OCI-LY7 (cell line): ENCODE data around the gene MGAT4D. TPM values are rescaled to one million over a fixed set of nuclear protein-coding genes. Genes with fewer than 3 reads are reported as not detected.
"Not testable (repeated sequence)": the region's sequence is repeated elsewhere in the genome, so short reads cannot be mapped to it uniquely, and the experiment has no call there.

Experiments used
- BruUV-seq: library from RNA; stranded (reverse); fragments of 400-500 nt; replicated peaks from 2 replicates; lab custom pipeline; 2021; lab: Mats Ljungman, UMichigan
- CTCF ChIA-PET: fragments of 300-600 bp; sonication (Branson Sonifier 250); formaldehyde crosslinking; loops from one replicate; lab custom pipeline; 2022; ENCODE audit warnings: antibody characterized with exemption; ENCODE audit not compliant: unreplicated experiment; lab: Charles Lee
- POLR2A ChIA-PET: fragments of 300-600 bp; sonication (Branson Sonifier 250); formaldehyde crosslinking; loops from one replicate; lab custom pipeline; 2022; ENCODE audit warnings: antibody characterized with exemption; lab: Charles Lee
- DNase-seq: peaks from one replicate; pipeline ENCODE4 v3.0.0-alpha.2; 2015; ENCODE audit warnings: low spot score
- H2AFZ ChIP-seq: fragments of 200-600 bp; sonication (generic), shearing (Covaris generic); 2 replicates; pipeline ENCODE4 v1.6.1; 2014; ENCODE audit warnings: mild to moderate bottlenecking, antibody characterized with exemption, low read length, moderate library complexity
- H3K27ac ChIP-seq: fragments of 200-600 bp; sonication (generic); 2 replicates; pipeline ENCODE4 v1.5.1; 2014; ENCODE audit warnings: mixed run types, low read depth, mild to moderate bottlenecking, moderate library complexity, low read length, inconsistent platforms; ENCODE audit not compliant: poor library complexity, severe bottlenecking
- H3K36me3 ChIP-seq: fragments of 200-600 bp; sonication (generic); 2 replicates; pipeline ENCODE4 v1.6.1; 2014; ENCODE audit warnings: mild to moderate bottlenecking, antibody characterized with exemption, low read length, moderate library complexity, mixed read lengths; ENCODE audit not compliant: insufficient read depth
- H3K4me1 ChIP-seq: fragments of 200-600 bp; sonication (generic); 2 replicates; pipeline ENCODE4 v1.5.1; 2014; ENCODE audit warnings: mild to moderate bottlenecking, low read length; ENCODE audit not compliant: insufficient read depth, poor library complexity, severe bottlenecking
- H3K4me2 ChIP-seq: fragments of 200-600 bp; sonication (generic); 2 replicates; pipeline ENCODE4 v1.6.1; 2014; ENCODE audit warnings: mild to moderate bottlenecking, low read length
- H3K4me3 ChIP-seq: fragments of 200-600 bp; sonication (generic); 2 replicates; pipeline ENCODE4 v1.5.1; 2014; ENCODE audit warnings: mild to moderate bottlenecking, low read depth, low read length; ENCODE audit not compliant: poor library complexity, severe bottlenecking
- H3K79me2 ChIP-seq: fragments of 200-600 bp; sonication (generic); 2 replicates; pipeline ENCODE4 v1.6.1; 2016; ENCODE audit warnings: low read depth, mild to moderate bottlenecking, low read length, moderate library complexity, mixed read lengths; ENCODE audit not compliant: insufficient read depth
- H3K9me2 ChIP-seq: fragments of 200-600 bp; sonication (generic); 2 replicates; pipeline ENCODE4 v1.6.1; 2016; ENCODE audit warnings: mild to moderate bottlenecking, low read length, mixed read lengths; ENCODE audit not compliant: insufficient read depth
- H3K9me3 ChIP-seq: fragments of 200-600 bp; sonication (generic); 2 replicates; pipeline ENCODE4 v1.6.1; 2014; ENCODE audit warnings: mild to moderate bottlenecking, mixed run types, low read length, mixed read lengths
- H4K20me1 ChIP-seq: fragments of 200-600 bp; sonication (generic); 2 replicates; pipeline ENCODE4 v1.6.1; 2014; ENCODE audit warnings: mild to moderate bottlenecking, antibody characterized with exemption, low read length, moderate library complexity, mixed read lengths; ENCODE audit not compliant: insufficient read depth
- EZH2phosphoT487 ChIP-seq: fragments of 200-600 bp; sonication (generic); IDR thresholded peaks from 2 replicates; pipeline ENCODE4 v1.6.1; 2018; ENCODE audit warnings: low read depth, borderline replicate concordance, mild to moderate bottlenecking, mixed run types, antibody characterized with exemption, low read length, moderate library complexity, mixed read lengths
- intact Hi-C: fragments of 100-400 bp; cut with micrococcal nuclease; formaldehyde crosslinking; loops from one replicate; pipeline ENCODE4 v1.10.0; 2022; ENCODE audit not compliant: unreplicated experiment
- total RNA-seq, 2 experiments: library from RNA; depleted of rRNA in 1 of 2; stranded (reverse); fragments of >200 nt in 1 of 2; shearing (Covaris generic) in 1 of 2; gene quantifications; 2 replicates each; pipeline ENCODE4 v1.2.3, GENCODE V29; 2014 to 2022
- TF ChIP-seq, protein P1 (sequence below): fragments of 200-600 bp; sonication (generic); conservative IDR thresholded peaks from 2 replicates; pipeline ENCODE4 v1.5.1; 2014; ENCODE audit warnings: mild to moderate bottlenecking, antibody characterized with exemption, low read length, moderate library complexity, mixed read lengths

MGAT4D gene
- total RNA-seq, 2 experiments from 2014 or later, result not detected

DNA sequence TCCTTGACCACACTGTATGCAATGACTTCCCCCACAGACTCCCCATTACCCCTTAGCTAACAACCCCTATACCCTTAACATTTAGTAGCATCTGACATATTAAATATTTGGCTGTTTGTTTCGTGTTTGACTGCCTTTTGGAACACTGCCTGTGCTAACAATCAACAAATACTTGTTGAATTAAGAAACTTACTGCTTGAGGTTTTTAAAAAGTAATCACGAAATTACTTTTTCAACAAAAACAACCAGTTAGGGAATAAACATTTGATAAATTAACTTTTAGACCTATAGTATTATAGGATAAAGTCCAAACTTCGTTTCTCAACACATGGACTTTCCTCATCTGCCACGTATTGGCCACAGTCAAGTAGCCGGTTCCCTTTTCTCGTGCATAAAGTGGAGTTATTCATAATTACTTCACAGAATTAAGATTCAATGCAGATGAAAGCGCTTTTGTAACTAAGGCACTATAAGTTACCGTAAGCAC lies 25.3 kb upstream of the MGAT4D start:
- peak overlapping the region; percentile 40 for H3K4me2 ChIP-seq
- no TSS peak for BruUV-seq
- peak overlapping the region; percentile 69 for H2AFZ ChIP-seq
- TF ChIP-seq EZH2phosphoT487, result no peak
- TF ChIP-seq, protein P1, sequence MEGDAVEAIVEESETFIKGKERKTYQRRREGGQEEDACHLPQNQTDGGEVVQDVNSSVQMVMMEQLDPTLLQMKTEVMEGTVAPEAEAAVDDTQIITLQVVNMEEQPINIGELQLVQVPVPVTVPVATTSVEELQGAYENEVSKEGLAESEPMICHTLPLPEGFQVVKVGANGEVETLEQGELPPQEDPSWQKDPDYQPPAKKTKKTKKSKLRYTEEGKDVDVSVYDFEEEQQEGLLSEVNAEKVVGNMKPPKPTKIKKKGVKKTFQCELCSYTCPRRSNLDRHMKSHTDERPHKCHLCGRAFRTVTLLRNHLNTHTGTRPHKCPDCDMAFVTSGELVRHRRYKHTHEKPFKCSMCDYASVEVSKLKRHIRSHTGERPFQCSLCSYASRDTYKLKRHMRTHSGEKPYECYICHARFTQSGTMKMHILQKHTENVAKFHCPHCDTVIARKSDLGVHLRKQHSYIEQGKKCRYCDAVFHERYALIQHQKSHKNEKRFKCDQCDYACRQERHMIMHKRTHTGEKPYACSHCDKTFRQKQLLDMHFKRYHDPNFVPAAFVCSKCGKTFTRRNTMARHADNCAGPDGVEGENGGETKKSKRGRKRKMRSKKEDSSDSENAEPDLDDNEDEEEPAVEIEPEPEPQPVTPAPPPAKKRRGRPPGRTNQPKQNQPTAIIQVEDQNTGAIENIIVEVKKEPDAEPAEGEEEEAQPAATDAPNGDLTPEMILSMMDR, result no peak
- no peaks in the 10 kb centered on the region for H4K20me1 ChIP-seq
- H3K4me3 ChIP-seq, result peak overlapping the region; percentile 47
- DNase-seq, result no peak
- intact Hi-C loops, result loop anchor here (2.0 to 5.0 kb wide), 5 partner anchors 71 to 329 kb away; partner anchors contain the start of gene CLGN
- ChIA-PET CTCF (no interaction called here), POLR2A (interaction anchor here (0.5 to 2.3 kb wide), 8 partner anchors 10 to 112 kb away, joined by 3 to 12 read pairs (median 6); partner anchors contain the start of gene CLGN)
- H3K36me3 ChIP-seq, result peaks cover 19% of the 10 kb centered on the region
- H3K79me2 ChIP-seq, result peaks cover 14% of the 10 kb centered on the region; the same call in 1 of the 2 replicates
- no peak overlapping the region for H3K27ac ChIP-seq
- no peaks in the 10 kb centered on the region for H3K9me3 ChIP-seq
- peaks cover 18% of the 10 kb centered on the region for H3K4me1 ChIP-seq
- H3K9me2 ChIP-seq, result no peaks in the 10 kb centered on the region

DNA sequence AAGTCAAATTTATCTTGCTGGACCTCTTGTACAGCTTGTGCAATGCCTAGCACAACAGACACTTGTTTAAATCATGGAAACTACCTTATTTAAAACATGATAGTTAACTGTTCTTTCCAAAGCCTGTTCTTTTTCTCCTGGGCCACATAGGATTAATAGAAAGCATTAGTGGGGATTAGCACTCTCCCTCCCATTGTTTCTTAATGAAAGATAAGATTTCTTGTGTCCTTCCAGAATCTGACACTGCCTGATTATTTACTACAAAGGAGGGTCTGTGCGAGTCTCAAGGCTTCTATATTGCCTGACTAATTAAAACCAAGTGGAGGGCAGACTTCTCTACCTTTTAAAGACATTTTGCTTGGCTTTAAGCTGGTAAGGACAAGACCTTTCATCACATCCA lies 17.3 kb upstream of the MGAT4D start:
- intact Hi-C loops, result no loop called here
- H3K36me3 ChIP-seq, result no peaks in the 10 kb centered on the region
- H2AFZ ChIP-seq, result no peak overlapping the region
- BruUV-seq, result no TSS peak
- CTCF ChIA-PET, result no interaction called here
- H3K27ac ChIP-seq, result no peak overlapping the region
- H3K4me3 ChIP-seq, result no peak overlapping the region
- DNase-seq, result no peak
- no peak overlapping the region for H3K4me2 ChIP-seq
- H3K4me1 ChIP-seq, result no peaks in the 10 kb centered on the region
- POLR2A ChIA-PET, result no interaction called here
- no peaks in the 10 kb centered on the region for H3K79me2 ChIP-seq
- no peaks in the 10 kb centered on the region for H4K20me1 ChIP-seq
- no peaks in the 10 kb centered on the region for H3K9me3 ChIP-seq
- TF ChIP-seq EZH2phosphoT487, result no peak
- TF ChIP-seq, protein P1, result no peak
- no peaks in the 10 kb centered on the region for H3K9me2 ChIP-seq

DNA sequence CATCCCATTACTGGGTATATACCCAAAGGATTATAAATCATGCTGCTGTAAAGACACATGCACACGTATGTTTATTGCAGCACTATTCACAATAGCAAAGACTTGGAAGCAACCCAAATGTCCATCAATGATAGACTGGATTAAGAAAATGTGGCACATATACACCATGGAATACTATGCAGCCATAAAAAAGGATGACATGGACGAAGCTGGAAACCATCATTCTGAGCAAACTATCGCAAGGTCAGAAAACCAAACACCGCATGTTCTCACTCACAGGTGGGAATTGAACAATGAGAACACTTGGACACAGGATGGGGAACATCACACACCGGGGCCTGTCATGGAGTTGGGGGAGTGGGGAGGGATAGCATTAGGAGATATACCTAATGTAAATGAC lies 15.7 kb upstream of the MGAT4D start:
- CTCF ChIA-PET, H3K27ac ChIP-seq, H3K9me3 ChIP-seq, H3K4me1 ChIP-seq, H2AFZ ChIP-seq, H3K79me2 ChIP-seq, H3K36me3 ChIP-seq, H3K9me2 ChIP-seq, POLR2A ChIA-PET, H3K4me3 ChIP-seq, H3K4me2 ChIP-seq, H4K20me1 ChIP-seq, intact Hi-C loops, BruUV-seq, DNase-seq: not testable (repeated sequence)
